Ovary (tissue), 9 donors: ENCODE results near the gene C21orf91. TPM values are rescaled to one million over a fixed set of nuclear protein-coding genes. Genes with fewer than 3 reads are reported as not detected.

ENCODE experiments used
- DNase-seq, 5 donors: peaks; one replicate each; pipeline ENCODE4 v3.0.0-alpha.2; 2019 to 2020
- H3K27ac ChIP-seq, 2 donors: fragments of 200-600 bp; one replicate each; pipeline versions ENCODE4 v1.5.1 to v1.8.0; 2019 to 2022
- H3K27me3 ChIP-seq: fragments of 200-600 bp; one replicate; pipeline ENCODE4 v1.8.0; 2022
- H3K36me3 ChIP-seq: fragments of 200-600 bp; sonication (generic); one replicate; pipeline ENCODE4 v1.5.1; 2019
- H3K4me1 ChIP-seq: one replicate; pipeline ENCODE4 v1.8.1; 2013; ENCODE audit warnings: mild to moderate bottlenecking, moderate library complexity; ENCODE audit not compliant: insufficient read depth
- H3K4me3 ChIP-seq: fragments of 200-600 bp; sonication (generic); one replicate; pipeline ENCODE4 v1.5.1; 2017
- H3K9me3 ChIP-seq, 2 donors: fragments of 200-600 bp in 1 of 2; sonication (generic) in 1 of 2; one replicate each; pipeline versions ENCODE4 v1.5.1 to v1.8.1; 2013 to 2019; ENCODE audit warnings: mild to moderate bottlenecking in 1 of 2, moderate library complexity in 1 of 2
- CTCF ChIP-seq, 3 donors: fragments of 450-650 bp in 2 of 3; fragments of 200-600 bp in 1 of 3; IDR thresholded peaks; one replicate each; pipeline versions ENCODE4 v1.5.1 to v1.8.0; 2016 to 2022; ENCODE audit warnings: antibody characterized with exemption in 3 of 3, mild to moderate bottlenecking in 1 of 3
- EP300 ChIP-seq: sonication (generic); formaldehyde crosslinking; IDR thresholded peaks from one replicate; pipeline ENCODE4 v1.6.1; 2017; ENCODE audit warnings: antibody characterized with exemption
- POLR2A ChIP-seq: fragments of 450-650 bp; IDR thresholded peaks from one replicate; pipeline ENCODE4 v1.6.1; 2017; ENCODE audit warnings: antibody characterized with exemption, mild to moderate bottlenecking, moderate library complexity
- WGBS, 3 donors: extraction: QIAGEN DNeasy Blood & Tissue Kit in 1 of 3; methylation state at CpG; one replicate each; pipeline versions ENCODE4 v1.1.5 to v1.1.7; 2013 to 2017; 5-methylcytosine and 5-hydroxymethylcytosine counted together
- intact Hi-C, 4 donors: fragments of 100-400 bp; cut with DNase I; formaldehyde crosslinking; loops; one replicate each; pipeline versions ENCODE4 v1.11.0 to v1.15.1; 2022 to 2023
- polyA plus RNA-seq, 2 donors: library from polyadenylated mRNA; stranded (reverse); fragments of 200-250 nt in 1 of 2; fragments of 350-450 nt in 1 of 2; fragmentation: Illumina TruSeq in 1 of 2; extraction: RNeasy Lipid Tissue Mini Kit (QIAGEN cat#74804) in 1 of 2; gene quantifications; one replicate each; pipeline ENCODE4 v1.2.3, GENCODE V29; 2013 to 2014
- total RNA-seq, 7 donors: library from RNA; depleted of rRNA in 2 of 7; stranded (reverse); fragments of >200 nt in 2 of 7; fragmentation: NEBNext Ultra II Directional in 3 of 7; extraction: Animal tissue kit (Norgen Biotek cat#: 25700) in 3 of 7; gene quantifications; one replicate each; pipeline versions ENCODE4 v1.1.0 to v1.2.4, GENCODE V29; 2016 to 2023
- donor health status: DM: no; HTN: no; CAD: no; lungs with moderate emphysema.
- donor health status: DM: no; HTN: no; CAD: no.
- donor health status: Bipolar disorder and iron deficiency.
- donor health status: DM: yes; HTN: yes; CAD: no.
- donor health status: DM: no; HTN: no; CAD: no.
- donor health status: DM: yes; HTN: yes; CAD: no.

Gene C21orf91
- total and polyA plus RNA-seq, 9 donors = 5.3 to 19.2 (median 14.6) TPM

- Histone ChIP-seq H3K4me3 (no peak overlapping the region), H3K4me1 (no peaks in the 10 kb centered on the region), H3K36me3 (no peaks in the 10 kb centered on the region), H3K27me3 (no peaks in the 10 kb centered on the region), H3K9me3 (no peaks in the 10 kb centered on the region), H3K27ac (no peak overlapping the region)
- intact Hi-C loops = no loop called here
- 73 to 90% (median 82%) methylated on average over 2 of the region's 2 CpGs for WGBS, 3 donors
- no peak for DNase-seq
- TF ChIP-seq POLR2A = no peak
- TF ChIP-seq CTCF (IDR thresholded peaks at IDR 0.05) = no peak
- no peak for TF ChIP-seq EP300
Observed at GRCh38 chr21:17753736-17754135, 65.4 kb downstream of the C21orf91 start.

- no peak for DNase-seq
- H3K27me3 ChIP-seq = no peaks in the 10 kb centered on the region
- TF ChIP-seq POLR2A (no peak), EP300 (no peak), CTCF (IDR thresholded peaks at IDR 0.05) (no peak)
- H3K9me3 ChIP-seq = no peaks in the 10 kb centered on the region
- H3K4me3 ChIP-seq = no peak overlapping the region
- no peaks in the 10 kb centered on the region for H3K4me1 ChIP-seq
- WGBS, 3 donors = 76 to 88% (median 82%) methylated on average over 2 of the region's 2 CpGs
- intact Hi-C loops = no loop called here
- no peak overlapping the region for H3K27ac ChIP-seq
- no peaks in the 10 kb centered on the region for H3K36me3 ChIP-seq
Observed at GRCh38 chr21:17752171-17752570, 67.0 kb downstream of the C21orf91 start.

- Histone ChIP-seq H3K27ac (no peak overlapping the region), H3K27me3 (no peaks in the 10 kb centered on the region), H3K4me3 (no peak overlapping the region), H3K4me1 (no peaks in the 10 kb centered on the region), H3K36me3 (no peaks in the 10 kb centered on the region), H3K9me3 (no peaks in the 10 kb centered on the region)
- TF ChIP-seq EP300 (no peak), CTCF (IDR thresholded peaks at IDR 0.05) (no peak), POLR2A (no peak)
- intact Hi-C loops = no loop called here
- 63 to 75% (median 66%) methylated on average over 2 of the region's 2 CpGs for WGBS, 3 donors
- no peak for DNase-seq
Observed at GRCh38 chr21:17746920-17747319, 72.2 kb downstream of the C21orf91 start.

GRCh38 chr21:17745086-17745485 is 74.1 kb downstream of the C21orf91 start:
- no peak for DNase-seq
- Histone ChIP-seq H3K4me3 (no peak overlapping the region), H3K4me1 (no peaks in the 10 kb centered on the region), H3K36me3 (no peaks in the 10 kb centered on the region), H3K27ac (no peak overlapping the region), H3K27me3 (no peaks in the 10 kb centered on the region), H3K9me3 (no peaks in the 10 kb centered on the region)
- TF ChIP-seq EP300 (no peak), CTCF (IDR thresholded peaks at IDR 0.05) (no peak), POLR2A (no peak)
- WGBS, 3 donors = 84 to 92% (median 90%) methylated on average over 6 of the region's 6 CpGs
- intact Hi-C loops = no loop called here
